HG03439 (cell line): ENCODE data around the gene BPIFB6.

Experiments used
- ATAC-seq: cut with Tn5 transposase; IDR thresholded peaks from one replicate; pipeline ENCODE4 v1.9.1; 2021; ENCODE audit warnings: mild to moderate bottlenecking, moderate library complexity; ENCODE audit not compliant: unreplicated experiment

Gene BPIFB6

GRCh38 chr20:33059741-33060390 is 28.4 kb downstream of the BPIFB6 start:
- ATAC-seq, result no peak

GRCh38 chr20:33061658-33062028 is 30.2 kb downstream of the BPIFB6 start:
- ATAC-seq, result no peak

GRCh38 chr20:33062105-33062824 is 30.8 kb downstream of the BPIFB6 start:
- no peak for ATAC-seq

GRCh38 chr20:33062825-33063149 is 31.3 kb downstream of the BPIFB6 start:
- ATAC-seq, result no peak

GRCh38 chr20:33063271-33063670 is 31.8 kb downstream of the BPIFB6 start:
- ATAC-seq, result no peak

GRCh38 chr20:33064572-33065287 is 33.3 kb downstream of the BPIFB6 start:
- no peak for ATAC-seq

- no peak for ATAC-seq
Measured at GRCh38 chr20:33065785-33066184, 34.3 kb downstream of the BPIFB6 start.

GRCh38 chr20:33067806-33068205 is 36.4 kb downstream of the BPIFB6 start:
- no peak for ATAC-seq

- ATAC-seq, result no peak
Measured at GRCh38 chr20:33068251-33068939, 36.9 kb downstream of the BPIFB6 start.

GRCh38 chr20:33069673-33070072 is 38.2 kb downstream of the BPIFB6 start:
- ATAC-seq, result no peak

GRCh38 chr20:33070111-33071053 is 38.9 kb downstream of the BPIFB6 start:
- no peak for ATAC-seq

GRCh38 chr20:33071198-33071597 is 39.8 kb downstream of the BPIFB6 start:
- no peak for ATAC-seq

GRCh38 chr20:33072362-33072761 is 40.9 kb downstream of the BPIFB6 start:
- ATAC-seq, result no peak

GRCh38 chr20:33072813-33073212 is 41.4 kb downstream of the BPIFB6 start:
- no peak for ATAC-seq

- ATAC-seq, result no peak
Measured at GRCh38 chr20:33074675-33075074, 43.2 kb downstream of the BPIFB6 start.

- ATAC-seq, result no peak
Measured at GRCh38 chr20:33075281-33075680, 43.8 kb downstream of the BPIFB6 start.

GRCh38 chr20:33076662-33077372 is 45.4 kb downstream of the BPIFB6 start:
- ATAC-seq, result no peak

- no peak for ATAC-seq
Measured at GRCh38 chr20:33079259-33079658, 47.8 kb downstream of the BPIFB6 start, which contains the start of gene BPIFB4. Gene BPIFB4 (plus strand): TSS chr20:33079643. CDS start chr20:33081527, 1,884 bp downstream.

- ATAC-seq, result no peak
Measured at GRCh38 chr20:33081411-33082154, 50.1 kb downstream of the BPIFB6 start.
